ENCODE measurements around the gene MOCS2. TPM values are rescaled to one million over a fixed set of nuclear protein-coding genes. Genes with fewer than 3 reads are reported as not detected.

Gene MOCS2
- total RNA-seq, 1 donor from 2014 or later: 22.5 TPM

DNA sequence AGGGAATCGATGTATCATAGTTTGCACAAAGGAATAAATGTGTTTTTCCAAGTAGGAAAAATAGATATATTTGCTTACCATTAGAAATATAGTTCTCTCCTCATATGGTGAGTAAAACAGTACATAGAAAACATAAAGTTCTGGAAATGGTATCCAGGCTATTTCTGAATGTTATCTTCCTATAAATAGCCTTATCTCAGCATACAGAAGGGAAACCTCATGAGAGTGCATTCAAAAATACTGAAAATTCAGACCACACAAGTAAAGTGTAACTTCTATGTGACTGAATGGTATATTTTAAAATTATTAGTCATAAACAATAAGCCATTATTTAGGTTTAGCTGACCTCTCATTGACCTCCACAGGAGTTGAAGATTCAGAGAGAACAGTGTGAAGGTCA lies 43.5 kb downstream of the MOCS2 start:
- TF ChIP-seq, protein P1, sequence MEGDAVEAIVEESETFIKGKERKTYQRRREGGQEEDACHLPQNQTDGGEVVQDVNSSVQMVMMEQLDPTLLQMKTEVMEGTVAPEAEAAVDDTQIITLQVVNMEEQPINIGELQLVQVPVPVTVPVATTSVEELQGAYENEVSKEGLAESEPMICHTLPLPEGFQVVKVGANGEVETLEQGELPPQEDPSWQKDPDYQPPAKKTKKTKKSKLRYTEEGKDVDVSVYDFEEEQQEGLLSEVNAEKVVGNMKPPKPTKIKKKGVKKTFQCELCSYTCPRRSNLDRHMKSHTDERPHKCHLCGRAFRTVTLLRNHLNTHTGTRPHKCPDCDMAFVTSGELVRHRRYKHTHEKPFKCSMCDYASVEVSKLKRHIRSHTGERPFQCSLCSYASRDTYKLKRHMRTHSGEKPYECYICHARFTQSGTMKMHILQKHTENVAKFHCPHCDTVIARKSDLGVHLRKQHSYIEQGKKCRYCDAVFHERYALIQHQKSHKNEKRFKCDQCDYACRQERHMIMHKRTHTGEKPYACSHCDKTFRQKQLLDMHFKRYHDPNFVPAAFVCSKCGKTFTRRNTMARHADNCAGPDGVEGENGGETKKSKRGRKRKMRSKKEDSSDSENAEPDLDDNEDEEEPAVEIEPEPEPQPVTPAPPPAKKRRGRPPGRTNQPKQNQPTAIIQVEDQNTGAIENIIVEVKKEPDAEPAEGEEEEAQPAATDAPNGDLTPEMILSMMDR (conservative IDR thresholded peaks at IDR 0.05): no peak
- no peak for DNase-seq (ENCODE audit: extremely low spot score, unreplicated experiment)
- Mint-ChIP-seq H3K4me1 (ENCODE audit: unreplicated experiment) (no peaks in the 10 kb centered on the region), H3K4me3 (no peak overlapping the region), H3K36me3 (peaks cover 3% of the 10 kb centered on the region), H3K27me3 (no peaks in the 10 kb centered on the region), H3K27ac (no peak overlapping the region), H3K9me3 (no peaks in the 10 kb centered on the region)

DNA sequence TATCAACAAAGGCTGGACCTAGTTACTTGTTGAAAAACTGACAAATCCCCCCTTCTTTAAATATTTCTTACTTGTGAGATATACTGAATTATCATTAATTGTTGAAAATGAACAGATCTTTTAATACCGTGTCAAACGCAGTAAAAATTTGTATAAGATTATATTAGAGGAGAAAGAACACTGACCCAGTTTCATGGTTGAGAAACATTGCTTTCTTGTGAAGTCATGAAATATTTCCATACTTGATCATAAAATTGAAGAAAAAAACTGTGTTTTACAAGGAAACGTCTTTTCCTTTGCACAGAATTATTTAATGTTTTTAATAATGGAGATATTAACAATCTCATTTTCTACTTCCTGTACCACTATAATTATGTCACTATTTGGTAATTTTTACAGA lies 45.8 kb downstream of the MOCS2 start:
- H3K36me3 Mint-ChIP-seq: peaks cover 11% of the 10 kb centered on the region
- no peaks in the 10 kb centered on the region for H3K27me3 Mint-ChIP-seq
- no peak overlapping the region for H3K27ac Mint-ChIP-seq
- TF ChIP-seq, protein P1 (conservative IDR thresholded peaks at IDR 0.05): no peak
- no peaks in the 10 kb centered on the region for H3K9me3 Mint-ChIP-seq
- no peak for DNase-seq (ENCODE audit: extremely low spot score, unreplicated experiment)
- H3K4me3 Mint-ChIP-seq: no peak overlapping the region
- no peaks in the 10 kb centered on the region for H3K4me1 Mint-ChIP-seq (ENCODE audit: unreplicated experiment)

DNA sequence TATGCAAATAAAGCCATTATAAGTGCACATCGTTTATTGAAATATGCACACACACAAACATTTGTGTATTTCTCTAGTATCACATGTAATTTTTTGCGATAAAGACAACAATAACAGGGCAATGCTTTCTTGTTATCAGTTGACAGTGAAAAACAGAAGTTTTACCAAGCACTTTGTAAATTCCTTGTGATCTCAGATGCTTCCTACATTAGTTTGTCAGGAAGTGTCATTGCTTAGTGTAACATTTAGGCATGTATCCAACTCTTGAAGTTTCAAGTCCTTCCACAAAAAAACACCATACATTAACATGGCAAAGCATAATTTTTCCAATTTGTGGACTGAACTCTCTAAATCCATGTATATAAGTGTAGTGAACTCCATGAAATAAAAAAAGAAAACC lies 46.4 kb downstream of the MOCS2 start:
- no peaks in the 10 kb centered on the region for H3K27me3 Mint-ChIP-seq
- H3K36me3 Mint-ChIP-seq: peaks cover 11% of the 10 kb centered on the region
- H3K27ac Mint-ChIP-seq: no peak overlapping the region
- no peak for DNase-seq (ENCODE audit: extremely low spot score, unreplicated experiment)
- H3K9me3 Mint-ChIP-seq: no peaks in the 10 kb centered on the region
- TF ChIP-seq, protein P1 (conservative IDR thresholded peaks at IDR 0.05): no peak
- no peak overlapping the region for H3K4me3 Mint-ChIP-seq
- no peaks in the 10 kb centered on the region for H3K4me1 Mint-ChIP-seq (ENCODE audit: unreplicated experiment)

DNA sequence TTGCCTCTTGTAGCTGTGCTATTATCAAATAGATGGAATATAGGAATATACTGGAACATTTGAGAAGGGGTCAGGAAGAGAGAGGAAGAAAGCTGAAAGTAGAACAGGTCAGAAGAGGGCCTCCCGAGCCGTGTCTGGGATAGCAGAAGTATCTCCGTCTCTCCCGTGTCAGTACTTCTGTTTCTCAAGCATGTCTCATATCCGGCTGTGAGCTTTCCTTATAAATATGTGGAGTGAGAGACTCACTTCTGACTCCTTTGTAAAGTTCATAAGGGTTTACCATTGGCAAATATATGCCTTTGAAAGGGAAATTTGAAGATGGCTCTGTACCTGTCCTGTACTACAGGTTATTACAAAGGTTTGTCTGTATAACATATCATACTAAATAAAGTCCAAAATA lies 50.3 kb downstream of the MOCS2 start:
- Mint-ChIP-seq H3K4me1 (ENCODE audit: unreplicated experiment) (no peaks in the 10 kb centered on the region), H3K4me3 (no peak overlapping the region), H3K36me3 (peaks cover 11% of the 10 kb centered on the region), H3K9me3 (no peaks in the 10 kb centered on the region), H3K27ac (no peak overlapping the region), H3K27me3 (no peaks in the 10 kb centered on the region)
- TF ChIP-seq, protein P1 (conservative IDR thresholded peaks at IDR 0.05): no peak
- no peak for DNase-seq (ENCODE audit: extremely low spot score, unreplicated experiment)

DNA sequence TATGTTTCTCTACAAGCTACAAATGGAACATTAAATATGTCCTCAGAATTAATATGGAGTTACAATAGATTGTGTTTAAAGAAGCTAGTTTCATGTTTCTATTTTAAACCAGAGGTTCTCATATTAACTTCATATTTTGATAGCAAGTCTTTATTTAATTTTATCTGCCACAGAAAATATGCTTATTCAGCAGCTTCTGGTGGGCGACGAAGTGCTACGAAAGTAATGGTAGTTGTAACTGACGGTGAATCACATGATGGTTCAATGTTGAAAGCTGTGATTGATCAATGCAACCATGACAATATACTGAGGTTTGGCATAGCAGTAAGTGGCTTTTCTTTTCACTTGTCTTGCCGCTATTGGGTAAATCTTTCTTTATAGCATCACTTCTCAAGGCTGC lies 54.2 kb downstream of the MOCS2 start:
- TF ChIP-seq, protein P1 (conservative IDR thresholded peaks at IDR 0.05): no peak
- H3K27ac Mint-ChIP-seq: no peak overlapping the region
- H3K4me1 Mint-ChIP-seq (ENCODE audit: unreplicated experiment): no peaks in the 10 kb centered on the region
- H3K36me3 Mint-ChIP-seq: peaks cover 8% of the 10 kb centered on the region
- DNase-seq (ENCODE audit: extremely low spot score, unreplicated experiment): no peak
- no peak overlapping the region for H3K4me3 Mint-ChIP-seq
- H3K9me3 Mint-ChIP-seq: no peaks in the 10 kb centered on the region
- no peaks in the 10 kb centered on the region for H3K27me3 Mint-ChIP-seq

DNA sequence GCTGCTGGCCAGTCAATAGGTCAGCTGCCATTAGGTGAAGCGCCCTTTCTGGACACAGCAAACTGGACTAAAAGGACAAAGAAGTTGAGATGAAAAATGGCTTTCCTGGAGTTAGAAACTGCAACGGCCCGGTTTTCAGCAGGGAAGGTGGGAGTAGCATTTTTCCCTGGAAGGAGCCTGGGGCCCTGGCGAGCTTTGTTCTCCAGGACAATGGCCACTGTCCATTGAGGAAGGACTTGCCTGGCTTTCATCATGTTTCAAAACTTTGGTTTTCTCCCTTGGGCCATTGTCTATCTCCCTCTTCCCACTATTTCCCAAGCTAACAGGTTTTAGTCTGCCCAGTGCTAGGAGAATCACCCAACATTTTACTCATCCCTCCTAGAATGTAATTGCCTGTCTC lies 56.2 kb downstream of the MOCS2 start:
- TF ChIP-seq, protein P1 (conservative IDR thresholded peaks at IDR 0.05): no peak
- H3K27me3 Mint-ChIP-seq: no peaks in the 10 kb centered on the region
- DNase-seq (ENCODE audit: extremely low spot score, unreplicated experiment): no peak
- H3K4me1 Mint-ChIP-seq (ENCODE audit: unreplicated experiment): no peaks in the 10 kb centered on the region
- H3K36me3 Mint-ChIP-seq: no peaks in the 10 kb centered on the region
- H3K27ac Mint-ChIP-seq: no peak overlapping the region
- no peak overlapping the region for H3K4me3 Mint-ChIP-seq
- H3K9me3 Mint-ChIP-seq: no peaks in the 10 kb centered on the region
